Endothelial cell (in vitro differentiated cells): ENCODE measurements around the gene TGFB1I1. TPM values are rescaled to one million over a fixed set of nuclear protein-coding genes. Genes with fewer than 3 reads are reported as not detected.
A peak's percentile ranks its signal among the peaks of the same experiment; 100 is the strongest.

ENCODE experiments used
- DNase-seq: peaks from one replicate; pipeline ENCODE4 v3.0.0; 2021; ENCODE audit warnings: low spot score
- H3K27ac Mint-ChIP-seq: one replicate; pipeline ENCODE4 v1.8.0; 2021; ENCODE audit warnings: mixed read lengths, inconsistent platforms; ENCODE audit not compliant: unreplicated experiment
- H3K27me3 Mint-ChIP-seq: one replicate; pipeline ENCODE4 v1.8.0; 2021; ENCODE audit warnings: mild to moderate bottlenecking, moderate library complexity, mixed read lengths, inconsistent platforms; ENCODE audit not compliant: unreplicated experiment
- H3K36me3 Mint-ChIP-seq: one replicate; pipeline ENCODE4 v1.8.0; 2021; ENCODE audit warnings: mild to moderate bottlenecking, low read depth, mixed read lengths, inconsistent platforms; ENCODE audit not compliant: unreplicated experiment
- H3K4me1 Mint-ChIP-seq: one replicate; pipeline ENCODE4 v1.8.0; 2021; ENCODE audit warnings: mild to moderate bottlenecking, mixed read lengths, inconsistent platforms; ENCODE audit not compliant: unreplicated experiment
- H3K4me3 Mint-ChIP-seq: one replicate; pipeline ENCODE4 v1.8.0; 2021; ENCODE audit warnings: mild to moderate bottlenecking, mixed read lengths, inconsistent platforms; ENCODE audit not compliant: unreplicated experiment
- H3K9me3 Mint-ChIP-seq: one replicate; pipeline ENCODE4 v1.8.0; 2021; ENCODE audit warnings: mixed read lengths, inconsistent platforms; ENCODE audit not compliant: unreplicated experiment
- CTCF ChIP-seq: fragments of 200-600 bp; sonication (generic); IDR thresholded peaks from one replicate; pipeline ENCODE4 v1.5.0; 2021; ENCODE audit warnings: antibody characterized with exemption; ENCODE audit not compliant: unreplicated experiment
- total RNA-seq: library from RNA; stranded (reverse); fragmentation: NEBNext Ultra II Directional; extraction: Animal tissue kit (Norgen Biotek cat#: 25700); gene quantifications from one replicate; pipeline ENCODE4 v1.2.1, GENCODE V29; 2021; ENCODE audit not compliant: unreplicated experiment

Gene TGFB1I1
- total RNA-seq, 1 donor from 2014 or later = 42.5 TPM

- DNase-seq = no peak
- peak overlapping the region; percentile 72 for H3K27ac Mint-ChIP-seq
- no peak for TF ChIP-seq CTCF
- H3K4me3 Mint-ChIP-seq = peak overlapping the region; percentile 85
- no peaks in the 10 kb centered on the region for H3K9me3 Mint-ChIP-seq
- H3K27me3 Mint-ChIP-seq = peaks cover 12% of the 10 kb centered on the region
- H3K4me1 Mint-ChIP-seq = peaks cover 15% of the 10 kb centered on the region
- H3K36me3 Mint-ChIP-seq = peaks cover 29% of the 10 kb centered on the region
These were observed 594 bp upstream of the TGFB1I1 start for GRCh38 chr16:31471241-31471874.

- H3K4me3 Mint-ChIP-seq = peak overlapping the region; percentile 88
- H3K9me3 Mint-ChIP-seq = no peaks in the 10 kb centered on the region
- peak; percentile 77 for TF ChIP-seq CTCF
- peak; percentile 64 for DNase-seq
- H3K27ac Mint-ChIP-seq = peak overlapping the region; percentile 48
- peaks cover 14% of the 10 kb centered on the region for H3K27me3 Mint-ChIP-seq
- H3K36me3 Mint-ChIP-seq = peaks cover 26% of the 10 kb centered on the region
- H3K4me1 Mint-ChIP-seq = peaks cover 10% of the 10 kb centered on the region
These were observed 804 bp downstream of the TGFB1I1 start for GRCh38 chr16:31472709-31473203.

- Mint-ChIP-seq H3K4me1 (peaks cover 14% of the 10 kb centered on the region), H3K27ac (no peak overlapping the region), H3K36me3 (peaks cover 24% of the 10 kb centered on the region), H3K4me3 (peak overlapping the region; percentile 88), H3K9me3 (no peaks in the 10 kb centered on the region), H3K27me3 (peaks cover 17% of the 10 kb centered on the region)
- TF ChIP-seq CTCF = no peak
- no peak for DNase-seq
These were observed 1.5 kb downstream of the TGFB1I1 start for GRCh38 chr16:31473264-31473984.

- no peak for TF ChIP-seq CTCF
- Mint-ChIP-seq H3K4me3 (no peak overlapping the region), H3K27ac (no peak overlapping the region), H3K9me3 (no peaks in the 10 kb centered on the region), H3K27me3 (peaks cover 19% of the 10 kb centered on the region), H3K4me1 (peaks cover 14% of the 10 kb centered on the region), H3K36me3 (peaks cover 24% of the 10 kb centered on the region)
- no peak for DNase-seq
These were observed 2.3 kb downstream of the TGFB1I1 start for GRCh38 chr16:31474173-31474714.
